NCI-H146 (cell line): ENCODE measurements around the gene TPSD1.
A peak's percentile ranks its signal among the peaks of the same experiment; 100 is the strongest.
"Not testable (repeated sequence)": the region's sequence is repeated elsewhere in the genome, so short reads cannot be mapped to it uniquely, and the experiment has no call there.

Source experiments
- DNase-seq: peaks from one replicate; lab custom pipeline; 2025; lab: John Stamatoyannopoulos, UW

Gene TPSD1

DNA sequence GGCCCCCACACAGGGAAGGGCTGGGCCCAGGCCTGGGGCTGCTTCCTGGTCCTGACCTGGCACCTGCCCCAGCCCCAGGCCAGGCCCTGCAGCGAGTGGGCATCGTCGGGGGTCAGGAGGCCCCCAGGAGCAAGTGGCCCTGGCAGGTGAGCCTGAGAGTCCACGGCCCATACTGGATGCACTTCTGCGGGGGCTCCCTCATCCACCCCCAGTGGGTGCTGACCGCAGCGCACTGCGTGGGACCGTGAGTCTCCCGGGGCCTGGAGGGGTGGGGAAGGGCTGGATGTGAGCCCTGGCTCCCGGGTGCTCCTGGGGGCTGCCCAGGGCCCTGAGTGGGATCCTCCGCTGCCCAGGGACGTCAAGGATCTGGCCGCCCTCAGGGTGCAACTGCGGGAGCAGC is 14.8 kb upstream of the TPSD1 start:
- not testable (repeated sequence) for DNase-seq

DNA sequence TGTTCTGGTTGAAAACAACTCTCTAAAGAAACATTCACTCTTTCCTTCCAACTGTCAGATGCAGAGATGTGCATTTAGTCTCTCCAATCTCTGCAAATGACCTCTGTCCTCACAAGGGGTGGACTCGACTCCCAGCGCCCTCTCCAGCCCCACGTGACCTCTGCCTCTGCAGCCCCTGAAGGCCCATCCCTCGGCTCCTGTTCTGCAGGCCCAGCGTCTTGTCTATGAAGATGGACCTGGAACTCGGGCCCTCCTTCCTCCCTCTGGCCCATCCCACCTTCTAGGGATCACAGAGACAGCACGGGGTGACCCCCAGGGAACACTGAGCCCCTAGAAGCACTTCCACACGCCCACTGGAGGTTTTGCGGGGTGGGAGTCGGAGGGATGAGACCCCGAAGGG is 12.5 kb upstream of the TPSD1 start:
- not testable (repeated sequence) for DNase-seq

DNA sequence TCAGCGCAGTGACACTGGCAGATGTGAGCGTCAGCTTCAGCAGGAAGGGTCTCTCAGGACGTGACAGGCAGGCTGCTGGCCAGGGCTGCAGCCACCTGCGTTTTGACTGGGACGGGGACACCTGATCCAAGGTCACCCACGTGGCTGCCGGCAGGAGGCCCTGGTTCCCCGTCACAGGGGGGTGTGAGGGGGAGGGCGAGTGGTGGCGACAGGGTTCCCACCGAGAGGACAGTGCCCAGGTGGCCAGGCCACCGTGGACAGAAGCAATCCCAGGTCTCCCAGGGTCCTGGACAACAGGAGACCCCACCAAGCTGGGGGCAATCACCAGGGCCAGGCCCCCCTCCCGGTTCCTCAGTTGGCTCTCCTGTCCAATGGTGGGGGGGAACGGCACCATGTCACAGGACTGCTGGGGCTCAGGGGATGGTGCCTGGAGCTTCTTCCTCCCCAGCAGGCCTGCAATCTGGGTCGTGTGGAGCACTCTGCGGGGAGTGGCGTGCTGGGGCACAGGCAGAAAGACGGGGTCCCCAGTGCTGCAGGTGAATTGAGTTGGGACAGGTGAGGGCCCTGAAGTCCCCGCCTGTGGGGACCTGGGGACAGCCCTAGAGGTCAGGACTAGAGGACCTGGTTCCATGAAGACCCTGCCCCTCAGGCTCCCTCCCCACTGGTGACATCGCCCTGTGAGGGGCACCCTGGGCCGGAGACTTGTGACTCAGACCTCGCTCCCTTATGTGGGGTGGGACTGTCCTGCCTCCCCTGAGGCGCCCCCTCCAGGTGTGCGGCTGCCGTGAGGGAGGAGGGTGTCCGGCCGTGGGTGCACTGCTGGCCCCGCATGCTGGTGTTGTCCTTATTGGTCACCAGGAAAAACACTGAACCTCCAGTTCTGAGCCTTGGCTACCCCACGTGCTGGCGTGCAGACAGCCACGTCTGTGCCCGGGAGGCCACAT is 11.7 kb upstream of the TPSD1 start:
- peak; percentile 22 for DNase-seq

DNA sequence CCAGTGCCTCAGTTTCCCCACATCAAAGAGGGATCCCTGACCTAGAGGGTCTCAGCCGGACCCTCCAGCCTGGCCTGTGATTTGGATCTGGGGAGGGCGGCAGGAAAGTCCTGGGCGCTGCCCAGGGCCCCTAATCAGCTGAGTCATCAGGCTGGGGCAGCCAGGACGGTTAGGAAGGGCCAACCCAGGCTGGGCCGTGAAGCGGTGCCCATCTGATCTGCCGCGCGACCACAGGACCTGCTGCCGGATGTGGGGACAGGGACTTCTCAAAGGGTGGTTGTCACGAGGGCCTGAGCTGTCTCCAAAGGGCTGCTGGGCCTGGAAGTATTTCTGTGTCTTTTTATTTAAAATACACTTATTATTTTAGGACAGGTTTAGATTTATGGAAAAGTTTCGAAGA is 11.0 kb upstream of the TPSD1 start:
- DNase-seq, result no peak

DNA sequence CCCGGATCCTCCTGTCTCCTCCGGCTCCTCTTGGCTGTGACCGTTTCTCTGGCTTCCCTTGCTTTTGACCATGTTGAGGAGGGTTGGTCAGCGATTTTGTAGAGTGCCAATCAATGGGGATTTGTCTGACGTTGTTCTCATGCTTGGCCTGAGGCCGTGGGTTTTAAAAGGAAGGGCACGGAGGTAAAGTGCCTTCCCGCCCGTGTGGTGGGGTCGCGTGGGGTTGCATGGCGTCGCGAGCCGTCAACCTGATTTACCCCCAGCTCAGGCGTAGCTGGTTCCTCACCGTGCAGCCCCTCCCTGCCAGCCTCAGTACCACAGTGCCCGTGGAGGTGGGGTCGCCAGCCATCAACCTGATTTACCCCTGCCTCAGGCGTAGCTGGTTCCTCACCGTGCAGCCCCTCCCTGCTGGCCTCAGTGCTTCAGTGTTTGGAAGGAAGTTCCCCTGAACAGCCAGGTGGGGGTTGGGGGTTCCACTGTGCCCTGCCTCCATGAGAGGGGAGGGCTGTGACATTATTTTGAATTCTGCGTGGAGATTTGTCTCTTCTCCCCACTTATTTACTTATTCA is 10.3 kb upstream of the TPSD1 start:
- DNase-seq, result no peak

DNA sequence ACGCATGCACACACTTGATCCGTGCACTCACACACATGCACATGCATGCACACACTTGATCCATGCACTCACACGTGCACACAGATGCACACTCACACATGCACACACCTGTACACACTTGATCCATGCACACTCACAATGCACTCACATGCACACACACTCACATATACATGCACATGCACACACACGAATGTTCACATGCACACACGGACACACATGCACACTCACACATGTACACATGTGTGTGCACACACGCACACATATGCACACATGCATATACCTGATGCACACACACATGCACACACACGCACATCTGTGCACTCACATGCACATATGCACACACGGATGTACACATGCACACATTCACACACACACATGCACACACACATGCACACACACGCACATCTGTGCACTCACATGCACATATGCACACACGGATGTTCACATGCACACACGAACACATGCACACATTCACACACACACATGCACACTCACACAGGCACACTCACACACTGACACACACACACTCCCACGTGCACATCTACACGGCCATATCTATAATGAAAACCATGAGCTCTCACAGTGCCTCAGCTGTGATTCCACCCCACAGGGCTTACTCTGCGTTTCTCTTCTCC is 7.8 kb upstream of the TPSD1 start:
- not testable (repeated sequence) for DNase-seq

DNA sequence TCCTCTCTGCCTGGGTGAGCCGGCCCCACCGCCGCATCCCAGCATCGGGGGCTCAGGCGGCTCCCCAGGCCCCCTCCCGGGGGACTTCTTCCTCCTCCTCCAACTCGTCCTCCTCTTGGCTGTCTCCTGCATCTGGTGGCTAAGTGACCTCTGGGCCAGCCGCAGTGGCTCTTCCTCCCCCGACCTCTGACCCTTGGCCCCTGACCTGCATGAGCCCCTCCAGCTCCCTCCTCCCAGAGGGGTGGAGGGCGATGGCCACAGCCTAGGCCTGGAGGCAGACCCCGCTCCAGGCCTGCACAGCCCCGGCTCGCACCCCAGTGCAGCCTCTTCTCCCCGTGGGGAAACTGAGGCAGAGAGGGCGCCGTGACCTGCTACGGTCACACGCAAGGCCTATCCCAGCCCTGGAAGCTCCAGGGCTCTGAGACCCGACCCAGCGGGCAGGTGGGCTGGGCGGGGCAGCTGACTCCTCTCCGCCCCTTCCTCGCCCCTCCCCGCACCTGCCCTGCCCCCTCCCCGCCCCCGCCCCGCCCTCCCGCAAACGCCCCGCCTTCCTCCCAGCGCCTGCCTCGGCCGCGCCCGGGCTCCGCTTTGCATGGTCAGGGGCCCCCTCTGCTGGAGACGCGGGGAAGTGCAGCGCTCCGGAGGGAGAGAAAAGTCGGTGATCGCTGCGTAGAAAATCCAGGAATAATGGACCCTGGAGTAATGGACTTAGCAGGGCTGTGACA is 6.7 kb upstream of the TPSD1 start:
- not testable (repeated sequence) for DNase-seq

DNA sequence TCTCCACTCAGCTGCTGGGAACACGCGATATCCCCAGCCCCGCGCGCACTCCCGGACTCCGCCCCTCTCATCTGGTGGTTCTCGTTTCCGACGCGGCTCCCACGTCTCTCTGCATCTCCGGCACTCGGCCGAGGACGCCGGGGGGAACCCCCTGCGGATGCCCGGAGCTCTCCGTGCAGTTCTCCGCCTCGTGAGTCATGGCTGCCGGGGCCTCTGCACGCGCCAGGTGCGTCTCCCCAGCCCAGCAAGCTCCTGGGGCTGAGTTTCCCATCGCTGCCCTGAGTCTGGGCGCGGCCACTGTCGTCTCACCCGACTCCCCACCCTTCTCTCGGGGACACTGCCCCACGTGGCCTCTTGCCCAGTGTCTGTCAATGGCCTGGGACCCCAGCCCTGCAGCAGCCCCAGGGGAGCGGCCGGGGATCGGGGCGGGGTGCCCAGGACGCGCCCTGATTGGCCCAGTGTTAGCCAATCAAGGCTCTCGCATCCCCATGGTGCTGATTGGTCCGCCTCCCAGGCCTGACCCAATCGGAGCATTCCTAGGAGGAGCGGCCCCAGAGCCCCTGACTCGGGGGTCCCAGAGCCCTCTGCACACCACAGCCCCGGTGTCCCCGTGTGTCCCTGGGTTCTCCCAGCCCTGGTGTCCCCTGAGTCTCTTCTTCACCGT is 2.0 kb upstream of the TPSD1 start:
- DNase-seq, result not testable (repeated sequence)

DNA sequence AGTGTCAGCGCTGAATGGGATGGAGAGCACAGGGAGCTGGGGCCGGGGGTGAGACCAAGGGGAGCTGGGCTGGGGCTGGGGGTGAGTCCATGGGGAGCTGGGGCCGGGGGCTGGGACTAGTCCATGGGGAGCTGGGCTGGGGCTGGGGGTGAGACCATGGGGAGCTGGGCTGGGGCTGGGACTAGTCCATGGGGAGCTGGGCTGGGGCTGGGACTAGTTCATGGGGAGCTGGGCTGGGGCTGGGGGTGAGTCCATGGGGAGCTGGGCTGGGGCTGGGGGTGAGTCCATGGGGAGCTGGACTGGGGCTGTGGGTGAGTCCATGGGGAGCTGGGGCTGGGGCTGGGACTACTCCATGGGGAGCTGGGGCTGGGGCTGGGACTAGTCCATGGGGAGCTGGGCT is 1.0 kb upstream of the TPSD1 start:
- DNase-seq, result not testable (repeated sequence)

DNA sequence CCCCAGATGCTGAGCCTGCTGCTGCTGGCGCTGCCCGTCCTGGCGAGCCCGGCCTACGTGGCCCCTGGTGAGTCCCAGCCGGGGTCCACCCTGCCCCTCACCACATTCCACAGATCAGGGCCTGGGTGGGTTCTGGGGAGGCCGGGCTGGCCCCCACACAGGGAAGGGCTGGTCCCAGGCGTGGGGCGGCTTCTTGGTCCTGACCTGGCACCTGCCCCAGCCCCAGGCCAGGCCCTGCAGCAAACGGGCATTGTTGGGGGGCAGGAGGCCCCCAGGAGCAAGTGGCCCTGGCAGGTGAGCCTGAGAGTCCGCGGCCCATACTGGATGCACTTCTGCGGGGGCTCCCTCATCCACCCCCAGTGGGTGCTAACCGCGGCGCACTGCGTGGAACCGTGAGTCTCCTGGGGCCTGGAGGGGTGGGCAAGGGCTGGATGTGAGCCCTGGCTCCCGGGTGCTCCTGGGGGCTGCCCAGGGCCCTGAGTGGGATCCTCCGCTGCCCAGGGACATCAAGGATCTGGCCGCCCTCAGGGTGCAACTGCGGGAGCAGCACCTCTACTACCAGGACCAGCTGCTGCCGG is 516 bp downstream of the TPSD1 start:
- DNase-seq, result not testable (repeated sequence)

DNA sequence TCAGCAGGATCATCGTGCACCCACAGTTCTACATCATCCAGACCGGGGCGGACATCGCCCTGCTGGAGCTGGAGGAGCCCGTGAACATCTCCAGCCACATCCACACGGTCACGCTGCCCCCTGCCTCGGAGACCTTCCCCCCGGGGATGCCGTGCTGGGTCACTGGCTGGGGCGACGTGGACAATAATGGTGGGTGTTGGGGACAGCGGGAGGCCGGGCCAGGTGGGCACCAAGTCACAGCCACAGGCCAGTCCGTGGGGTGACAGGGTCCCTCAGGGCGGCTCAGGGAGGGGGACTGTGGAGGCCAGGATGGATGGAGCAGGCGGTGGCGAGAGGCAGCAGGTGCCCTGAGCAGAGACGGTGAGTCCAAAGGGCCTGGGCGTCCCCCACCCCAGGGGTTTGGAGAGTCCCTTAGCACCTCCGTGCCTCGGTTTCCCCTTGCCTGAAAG is 1.0 kb downstream of the TPSD1 start:
- DNase-seq, result no peak

DNA sequence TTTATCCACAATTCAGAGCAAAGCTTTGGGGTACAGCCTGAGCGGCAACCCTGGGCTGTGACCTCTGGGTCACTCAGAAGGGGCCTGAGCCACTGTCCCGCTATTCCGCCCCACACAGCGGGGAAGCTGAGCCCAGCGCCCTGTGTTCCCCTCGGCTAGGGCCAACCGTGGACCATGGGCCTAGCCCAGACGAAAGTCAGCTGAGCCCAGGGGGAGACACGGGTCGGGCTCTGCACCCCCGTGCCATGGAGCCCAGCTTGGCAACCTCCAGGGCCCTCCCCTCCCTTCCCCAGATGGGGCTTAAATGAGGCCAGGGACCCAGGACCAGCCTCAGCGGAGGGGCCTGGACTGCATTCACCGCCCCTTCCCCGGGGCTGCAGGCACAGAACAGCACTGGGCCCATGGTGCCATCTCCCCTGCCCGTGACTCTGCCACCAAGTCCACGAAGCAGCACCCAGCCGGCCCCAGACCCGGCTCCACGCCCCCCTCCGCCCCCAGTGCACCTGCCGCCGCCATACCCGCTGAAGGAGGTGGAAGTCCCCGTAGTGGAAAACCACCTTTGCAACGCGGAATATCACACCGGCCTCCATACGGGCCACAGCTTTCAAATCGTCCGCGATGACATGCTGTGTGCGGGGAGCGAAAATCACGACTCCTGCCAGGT is 1.8 kb downstream of the TPSD1 start:
- DNase-seq, result no peak

DNA sequence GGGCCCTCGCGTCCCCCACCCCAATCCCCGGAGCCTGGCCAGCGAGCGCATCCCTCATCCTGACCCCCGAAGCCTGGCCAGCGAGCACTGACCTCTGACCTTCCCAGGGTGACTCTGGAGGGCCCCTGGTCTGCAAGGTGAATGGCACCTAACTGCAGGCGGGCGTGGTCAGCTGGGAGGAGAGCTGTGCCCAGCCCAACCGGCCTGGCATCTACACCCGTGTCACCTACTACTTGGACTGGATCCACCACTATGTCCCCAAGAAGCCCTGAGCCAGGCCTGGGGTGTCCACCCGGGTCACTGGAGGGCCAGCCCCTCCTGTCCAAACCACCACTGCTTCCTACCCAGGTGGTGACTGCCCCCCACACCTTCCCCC is 2.3 kb downstream of the TPSD1 start:
- peak; percentile 15 for DNase-seq

DNA sequence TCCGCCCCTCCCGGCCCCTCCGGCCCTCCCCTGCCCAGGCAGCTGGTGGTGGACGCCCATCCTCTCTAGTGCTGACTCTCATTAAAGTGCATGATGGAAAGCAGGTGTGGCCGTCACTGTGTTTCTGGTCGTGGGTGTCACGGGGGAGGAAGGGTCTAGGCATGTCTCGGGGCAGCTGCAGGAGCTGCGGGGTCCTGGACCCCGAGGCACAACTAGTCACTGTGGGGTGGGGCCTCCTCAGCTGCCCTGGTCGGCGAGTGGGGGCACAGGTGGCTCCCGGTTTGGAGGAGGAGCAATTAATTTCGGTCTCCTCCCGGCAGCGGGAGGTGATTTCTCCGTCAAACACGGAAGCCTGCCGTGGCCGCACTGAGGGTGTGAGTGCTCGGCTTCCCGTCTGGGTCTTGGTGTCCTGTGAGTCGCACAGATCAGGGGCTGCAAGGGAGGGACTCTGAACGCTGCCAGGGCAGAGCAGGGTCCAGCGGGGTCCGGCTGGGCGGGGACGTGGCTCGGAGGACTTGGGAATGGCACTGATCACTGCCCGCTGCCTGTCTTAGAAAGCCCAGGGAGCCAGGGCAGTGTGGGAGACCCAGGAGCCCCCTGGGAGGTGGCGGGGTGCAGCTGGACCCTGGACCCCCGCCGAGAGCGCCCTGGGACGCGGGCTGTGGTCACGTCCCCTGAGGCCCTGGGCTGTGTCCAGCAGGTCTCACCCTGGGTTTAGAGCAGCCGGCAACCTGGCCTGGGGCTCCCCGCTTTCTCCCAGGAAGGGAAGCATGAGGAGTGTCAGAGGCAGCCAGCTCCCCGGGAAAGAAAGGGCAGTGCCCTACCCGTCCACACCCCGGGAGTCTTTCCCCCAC is 3.3 kb downstream of the TPSD1 start:
- DNase-seq, result peak; percentile 20

DNA sequence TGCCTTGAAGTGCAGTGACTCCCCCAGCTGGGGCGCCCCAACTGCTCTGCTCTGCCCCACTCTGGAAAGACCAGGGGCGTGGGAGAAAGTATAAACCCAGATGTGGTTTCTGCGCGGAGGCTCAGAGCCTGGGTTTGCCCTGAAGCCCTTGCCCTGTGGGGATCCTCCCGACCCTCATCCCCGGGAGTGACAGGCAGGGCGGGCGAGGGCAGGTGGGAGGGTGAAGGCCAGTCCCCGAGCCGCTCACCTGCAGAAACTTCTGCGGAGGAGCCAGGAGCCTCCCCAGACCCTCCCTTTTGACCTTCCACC is 3.8 kb downstream of the TPSD1 start:
- no peak for DNase-seq

DNA sequence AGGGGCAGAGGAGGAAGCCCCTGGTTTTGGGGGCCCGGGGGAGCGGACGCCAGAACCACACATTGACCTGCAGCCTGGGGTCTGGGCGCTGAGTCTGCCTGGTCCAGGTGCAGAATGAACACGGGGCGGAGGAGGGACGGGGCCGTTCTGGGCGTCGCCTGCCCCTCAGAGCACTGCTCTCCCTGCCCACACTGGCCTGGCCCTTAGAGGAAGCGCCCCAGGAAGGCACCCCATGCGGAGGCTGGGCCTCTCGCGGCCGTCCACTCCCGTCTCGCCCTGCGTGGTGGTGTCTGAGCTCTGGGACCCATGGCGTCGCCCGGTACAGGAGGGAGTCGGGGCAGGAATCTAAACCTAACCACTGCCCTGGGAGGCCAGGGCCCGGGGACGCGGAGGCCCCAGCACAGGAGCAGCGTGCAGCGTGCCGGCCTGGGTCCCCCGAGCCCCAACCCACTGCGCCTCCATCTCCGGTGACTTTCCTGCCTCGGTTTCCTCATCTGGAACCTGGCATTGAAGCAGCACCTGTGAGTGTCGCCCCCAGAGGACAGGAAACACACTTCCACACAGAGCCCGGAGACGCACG is 4.3 kb downstream of the TPSD1 start:
- DNase-seq, result no peak

DNA sequence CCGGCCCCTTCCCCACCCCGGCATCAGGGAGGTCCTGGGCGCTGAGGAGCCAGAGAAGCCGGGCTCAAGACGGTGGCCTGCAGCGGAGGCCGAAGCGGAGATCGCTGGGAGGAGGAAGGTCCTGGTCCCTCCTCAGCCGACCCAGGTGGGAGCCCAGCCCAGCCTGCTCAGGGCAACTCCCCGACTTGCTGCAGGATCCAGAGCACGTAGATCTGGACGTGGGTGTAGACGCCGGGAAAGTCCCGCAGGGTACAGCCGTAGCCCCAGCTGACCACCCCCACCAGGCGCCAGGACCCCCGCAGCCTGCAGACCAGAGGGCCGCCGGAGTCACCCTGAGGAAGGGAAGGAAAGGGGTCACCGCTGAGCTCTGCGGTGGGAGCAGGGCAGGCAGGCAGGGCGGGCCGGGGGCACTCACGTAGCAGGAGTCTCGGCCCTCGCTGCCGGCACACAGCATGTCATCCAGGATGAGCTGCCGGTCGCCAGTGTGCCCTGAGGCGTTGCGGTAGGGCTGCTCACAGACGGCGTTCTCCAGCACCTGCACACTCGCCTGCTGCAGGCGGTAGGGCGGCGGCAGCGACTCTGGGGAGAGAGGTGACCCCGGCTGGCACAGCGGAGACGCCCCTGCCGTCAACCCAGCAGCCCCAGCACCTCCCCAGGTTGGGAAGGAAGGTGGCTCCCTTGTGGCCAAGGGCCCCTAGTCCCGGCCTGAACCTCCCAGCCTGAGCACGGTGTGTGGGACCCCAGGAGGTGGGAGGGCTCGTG is 5.4 kb downstream of the TPSD1 start:
- DNase-seq, result peak; percentile 87

DNA sequence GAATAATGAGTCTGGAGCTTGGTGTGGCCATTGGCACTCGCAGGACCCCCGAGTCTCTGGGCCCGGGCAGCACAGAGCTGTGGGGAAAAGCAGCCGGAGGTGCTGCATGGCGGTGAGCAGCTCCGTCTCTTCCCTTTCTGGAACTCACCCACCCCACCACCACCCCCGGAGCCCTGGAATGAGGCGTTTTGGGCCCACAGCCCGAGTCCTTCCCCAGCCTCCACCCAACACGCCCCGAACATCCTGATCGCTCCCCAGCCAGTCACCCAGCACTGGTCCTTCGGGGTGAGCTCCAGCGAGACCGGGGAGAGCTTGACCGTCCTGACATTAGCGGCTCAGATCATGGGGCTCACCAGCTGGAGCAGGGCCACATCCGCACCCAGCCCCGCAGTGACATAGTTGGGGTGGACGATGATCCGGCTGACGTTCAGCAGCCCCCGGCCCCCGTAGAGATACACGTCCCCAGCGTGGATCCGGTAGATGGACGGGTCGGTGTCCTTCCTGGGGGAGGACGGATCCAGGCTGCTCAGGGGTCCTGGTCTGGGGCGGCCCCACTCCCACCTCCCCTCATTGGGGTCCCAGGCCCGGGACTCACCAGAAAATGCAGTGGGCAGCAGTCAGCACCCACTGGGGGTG is 6.5 kb downstream of the TPSD1 start:
- DNase-seq, result no peak

DNA sequence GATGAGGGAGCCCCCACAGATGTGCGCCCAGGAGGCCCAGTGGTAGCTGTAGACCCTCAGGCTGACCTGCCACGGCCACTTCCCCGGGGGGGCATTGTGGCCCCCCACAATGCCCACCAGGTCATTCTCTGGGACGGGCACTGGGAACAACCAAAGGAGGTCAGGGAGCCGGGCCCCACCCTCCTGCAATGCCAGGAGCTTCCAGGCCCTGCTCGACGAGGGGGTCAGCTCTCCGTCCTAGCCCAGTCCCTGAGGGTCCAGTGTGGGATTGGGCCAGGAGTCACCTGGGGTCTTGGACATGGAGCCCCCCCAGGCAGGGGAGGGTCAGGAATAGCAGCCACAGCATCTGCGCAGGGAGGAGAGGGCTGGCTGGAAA is 7.0 kb downstream of the TPSD1 start:
- DNase-seq, result no peak
